PC-3 (cell line): Measurements from ENCODE around the gene PSMG3. TPM values are rescaled to one million over a fixed set of nuclear protein-coding genes. Genes with fewer than 3 reads are reported as not detected.

Source experiments
- ATAC-seq: fragments of 200-7000 bp; cut with Tn5 transposase; 2 replicates; pipeline ENCODE4 v1.9.1; 2020; ENCODE audit warnings: mild to moderate bottlenecking, moderate library complexity
- BruUV-seq: library from RNA; stranded (reverse); fragments of 400-500 nt; replicated peaks from 2 replicates; lab custom pipeline; 2021; lab: Mats Ljungman, UMichigan
- CTCF ChIA-PET: fragments of 300-600 bp; sonication (Branson Sonifier 250); formaldehyde crosslinking; loops from one replicate; lab custom pipeline; 2022; ENCODE audit warnings: antibody characterized with exemption; lab: Charles Lee
- POLR2A ChIA-PET: fragments of 300-600 bp; sonication (Branson Sonifier 250); formaldehyde crosslinking; loops from one replicate; lab custom pipeline; 2022; ENCODE audit warnings: antibody characterized with exemption; ENCODE audit not compliant: unreplicated experiment; lab: Charles Lee
- DNase-seq: peaks from one replicate; pipeline ENCODE4 v3.0.0-alpha.2; 2015
- H2AFZ ChIP-seq: fragments of 300-600 bp; sonication (generic); 2 replicates; pipeline ENCODE4 v1.6.0; 2016; ENCODE audit warnings: antibody characterized with exemption, low read length
- H3F3A ChIP-seq: fragments of 300-600 bp; sonication (generic); one replicate; pipeline ENCODE4 v1.6.0; 2017; ENCODE audit warnings: antibody characterized with exemption, low read length, control low read depth, mild to moderate bottlenecking; ENCODE audit not compliant: unreplicated experiment
- H3K27ac ChIP-seq: fragments of 300-600 bp; sonication (generic); 2 replicates; pipeline ENCODE4 v1.5.1; 2016; ENCODE audit warnings: mild to moderate bottlenecking, low read length
- H3K27me3 ChIP-seq: fragments of 300-600 bp; sonication (generic); 2 replicates; pipeline ENCODE4 v1.6.1; 2016; ENCODE audit warnings: low read length, mixed read lengths
- H3K36me3 ChIP-seq: fragments of 300-600 bp; sonication (generic); 2 replicates; pipeline ENCODE4 v1.6.1; 2016; ENCODE audit warnings: low read depth, mixed run types, low read length, mixed read lengths
- H3K4me1 ChIP-seq: fragments of 300-600 bp; sonication (generic); 2 replicates; pipeline ENCODE4 v1.5.1; 2016; ENCODE audit warnings: low read length; ENCODE audit not compliant: insufficient read depth
- H3K4me2 ChIP-seq: fragments of 300-600 bp; sonication (generic); 2 replicates; pipeline ENCODE4 v1.6.0; 2016; ENCODE audit warnings: low read length
- H3K4me3 ChIP-seq: fragments of 300-600 bp; sonication (generic); 2 replicates; pipeline ENCODE4 v1.5.1; 2016; ENCODE audit warnings: mild to moderate bottlenecking, low read length, mixed read lengths
- H3K79me2 ChIP-seq: fragments of 300-600 bp; sonication (generic); 2 replicates; pipeline ENCODE4 v1.6.1; 2017; ENCODE audit warnings: low read length, mixed read lengths
- H3K9ac ChIP-seq: fragments of 300-600 bp; sonication (generic); 2 replicates; pipeline ENCODE4 v1.6.0; 2016; ENCODE audit warnings: mild to moderate bottlenecking, low read length
- H3K9me2 ChIP-seq: fragments of 300-600 bp; sonication (generic); replicated peaks from 2 replicates; pipeline ENCODE4 v1.6.1; 2016; ENCODE audit warnings: mixed run types, low read length, mixed read lengths
- H3K9me3 ChIP-seq: fragments of 300-600 bp; sonication (generic); 2 replicates; pipeline ENCODE4 v1.6.1; 2016; ENCODE audit warnings: low read length, mixed read lengths
- H4K20me1 ChIP-seq: fragments of 300-600 bp; sonication (generic); 2 replicates; pipeline ENCODE4 v1.6.1; 2016; ENCODE audit warnings: low read length, mixed read lengths
- EZH2 ChIP-seq: fragments of 300-600 bp; sonication (generic); IDR thresholded peaks from one replicate; pipeline ENCODE4 v1.6.1; 2017; ENCODE audit warnings: antibody characterized with exemption, mild to moderate bottlenecking, low read length; ENCODE audit not compliant: unreplicated experiment
- EZH2phosphoT487 ChIP-seq: fragments of 300-600 bp; sonication (generic); IDR thresholded peaks from 2 replicates; pipeline ENCODE4 v1.6.1; 2018; ENCODE audit warnings: mild to moderate bottlenecking, antibody characterized with exemption, low read length, borderline replicate concordance
- intact Hi-C: fragments of 100-400 bp; cut with micrococcal nuclease; formaldehyde crosslinking; loops from 2 replicates; pipeline ENCODE4 v1.9.0; 2023
- total RNA-seq: library from RNA; depleted of rRNA; stranded (reverse); fragments of >200 nt; gene quantifications from 2 replicates; pipeline ENCODE4 v1.2.3, GENCODE V29; 2014
- TF ChIP-seq, protein P1 (sequence below): fragments of 300-600 bp; sonication (generic); conservative IDR thresholded peaks from 2 replicates; pipeline ENCODE4 v1.5.1; 2017; ENCODE audit warnings: antibody characterized with exemption, low read depth, mild to moderate bottlenecking, low read length

Gene PSMG3
- total RNA-seq, 1 experiment from 2014 or later = 133 TPM

DNA sequence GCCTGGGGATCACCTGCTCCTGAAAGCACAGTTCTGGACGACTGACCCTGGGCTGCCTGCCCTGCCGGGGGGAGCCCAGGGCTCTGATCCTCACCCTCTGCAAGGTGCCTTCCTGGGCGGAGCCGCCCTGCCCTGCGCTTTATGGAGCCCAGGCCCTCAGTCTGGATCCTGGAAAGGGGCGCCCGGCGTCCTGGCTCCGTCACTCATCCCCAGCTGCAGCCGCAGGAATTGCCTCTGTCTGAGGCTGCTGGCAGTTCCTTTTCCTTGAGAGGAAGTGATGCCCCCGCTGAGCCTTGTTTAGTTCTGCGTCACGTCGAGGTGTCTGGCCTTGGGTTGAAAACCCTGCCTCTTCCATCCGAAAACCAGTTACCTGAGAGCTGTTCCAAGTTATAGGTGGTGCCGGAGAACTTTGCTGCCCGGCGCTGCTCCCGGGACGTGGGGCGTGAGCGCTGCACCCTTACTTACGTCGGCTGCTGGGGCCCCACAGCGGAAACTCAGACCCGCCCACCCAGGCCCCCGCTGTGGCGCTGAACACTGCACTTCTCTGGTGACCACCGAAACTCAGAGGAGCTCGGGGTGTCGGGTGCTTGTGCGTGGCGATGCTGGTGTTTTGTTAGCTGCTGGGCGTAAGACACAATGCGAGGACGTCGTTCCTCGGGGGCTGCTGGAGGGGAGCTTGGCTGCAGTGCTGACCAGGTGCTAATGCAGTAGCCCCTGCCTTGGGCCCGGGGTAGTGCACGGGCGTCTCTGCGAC lies 34.0 kb downstream of the PSMG3 start:
- peaks cover 7% of the 10 kb centered on the region for H3F3A ChIP-seq
- peaks cover 8% of the 10 kb centered on the region; the same call in 1 of the 2 replicates for H4K20me1 ChIP-seq
- POLR2A ChIA-PET = no interaction called here
- no TSS peak for BruUV-seq
- no peak for DNase-seq
- peaks cover 36% of the 10 kb centered on the region for H3K4me1 ChIP-seq
- peak overlapping the region; percentile 91; the same call in 1 of the 2 replicates for H3K4me2 ChIP-seq
- no peak overlapping the region for H3K4me3 ChIP-seq
- no peak for TF ChIP-seq EZH2phosphoT487
- TF ChIP-seq, protein P1, sequence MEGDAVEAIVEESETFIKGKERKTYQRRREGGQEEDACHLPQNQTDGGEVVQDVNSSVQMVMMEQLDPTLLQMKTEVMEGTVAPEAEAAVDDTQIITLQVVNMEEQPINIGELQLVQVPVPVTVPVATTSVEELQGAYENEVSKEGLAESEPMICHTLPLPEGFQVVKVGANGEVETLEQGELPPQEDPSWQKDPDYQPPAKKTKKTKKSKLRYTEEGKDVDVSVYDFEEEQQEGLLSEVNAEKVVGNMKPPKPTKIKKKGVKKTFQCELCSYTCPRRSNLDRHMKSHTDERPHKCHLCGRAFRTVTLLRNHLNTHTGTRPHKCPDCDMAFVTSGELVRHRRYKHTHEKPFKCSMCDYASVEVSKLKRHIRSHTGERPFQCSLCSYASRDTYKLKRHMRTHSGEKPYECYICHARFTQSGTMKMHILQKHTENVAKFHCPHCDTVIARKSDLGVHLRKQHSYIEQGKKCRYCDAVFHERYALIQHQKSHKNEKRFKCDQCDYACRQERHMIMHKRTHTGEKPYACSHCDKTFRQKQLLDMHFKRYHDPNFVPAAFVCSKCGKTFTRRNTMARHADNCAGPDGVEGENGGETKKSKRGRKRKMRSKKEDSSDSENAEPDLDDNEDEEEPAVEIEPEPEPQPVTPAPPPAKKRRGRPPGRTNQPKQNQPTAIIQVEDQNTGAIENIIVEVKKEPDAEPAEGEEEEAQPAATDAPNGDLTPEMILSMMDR = no peak
- no peak for TF ChIP-seq EZH2
- H3K9me2 ChIP-seq = no peaks in the 10 kb centered on the region
- H3K9ac ChIP-seq = no peak overlapping the region
- no peak for ATAC-seq
- no peaks in the 10 kb centered on the region for H3K9me3 ChIP-seq
- H2AFZ ChIP-seq = no peak overlapping the region
- intact Hi-C loops = no loop called here
- CTCF ChIA-PET = no interaction called here
- H3K27me3 ChIP-seq = no peaks in the 10 kb centered on the region
- H3K79me2 ChIP-seq = peaks cover 86% of the 10 kb centered on the region
- peaks cover 12% of the 10 kb centered on the region for H3K36me3 ChIP-seq
- peak overlapping the region; percentile 96 for H3K27ac ChIP-seq

DNA sequence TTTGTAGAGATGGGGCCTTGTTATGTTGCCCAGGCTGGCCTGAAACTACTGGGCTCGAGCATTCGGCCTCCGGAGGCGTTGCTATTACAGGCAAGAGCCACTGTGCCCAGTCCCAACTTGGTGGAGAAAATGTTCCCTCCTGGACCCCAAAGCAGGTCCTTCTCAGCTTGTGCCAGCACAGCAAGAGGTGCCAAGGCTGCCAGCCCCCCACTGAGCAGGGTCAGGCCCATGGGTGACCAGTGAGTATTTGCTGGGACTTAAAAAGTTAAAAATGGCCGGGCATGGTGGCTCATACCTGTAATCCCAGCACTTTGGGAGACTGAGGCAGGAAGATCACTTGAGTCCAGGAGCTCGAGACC lies 34.8 kb downstream of the PSMG3 start:
- H3K27ac ChIP-seq = no peak overlapping the region; the same call in 1 of the 2 replicates
- CTCF ChIA-PET = no interaction called here
- POLR2A ChIA-PET = no interaction called here

More for the DNA sequence above, 34.8 kb downstream of the PSMG3 start:
- H3K4me2 ChIP-seq = no peak overlapping the region
- H3K9me3 ChIP-seq = no peaks in the 10 kb centered on the region
- H3K4me3 ChIP-seq = no peak overlapping the region
- BruUV-seq = no TSS peak
- no peak overlapping the region for H3K9ac ChIP-seq
- no peaks in the 10 kb centered on the region for H3K27me3 ChIP-seq
- no peak for ATAC-seq
- H3K36me3 ChIP-seq = peaks cover 12% of the 10 kb centered on the region
- H3K4me1 ChIP-seq = peaks cover 36% of the 10 kb centered on the region
- intact Hi-C loops = no loop called here
- no peaks in the 10 kb centered on the region for H3K9me2 ChIP-seq
- H4K20me1 ChIP-seq = peaks cover 8% of the 10 kb centered on the region; the same call in 1 of the 2 replicates
- H3F3A ChIP-seq = peaks cover 7% of the 10 kb centered on the region
- no peak for DNase-seq
- no peak overlapping the region for H2AFZ ChIP-seq
- TF ChIP-seq EZH2 (no peak), EZH2phosphoT487 (no peak)
- TF ChIP-seq, protein P1 = no peak
- peaks cover 86% of the 10 kb centered on the region for H3K79me2 ChIP-seq
